ENCODE measurements around the gene CABLES1. TPM values are rescaled to one million over a fixed set of nuclear protein-coding genes. Genes with fewer than 3 reads are reported as not detected.
"Not testable (repeated sequence)": the region's sequence is repeated elsewhere in the genome, so short reads cannot be mapped to it uniquely, and the experiment has no call there.

The CABLES1 gene
- total RNA-seq, 1 experiment from 2014 or later = 45.9 TPM

- DNase-seq (ENCODE audit: low spot score) = not testable (repeated sequence)
These were observed 106.7 kb downstream of the CABLES1 start for GRCh38 chr18:23241833-23242496.

- no peak for DNase-seq (ENCODE audit: low spot score)
These were observed 107.9 kb downstream of the CABLES1 start for GRCh38 chr18:23243178-23243577.

GRCh38 chr18:23243816-23244215 lies 108.5 kb downstream of the CABLES1 start:
- DNase-seq (ENCODE audit: low spot score) = no peak

GRCh38 chr18:23244401-23244800 lies 109.1 kb downstream of the CABLES1 start:
- DNase-seq (ENCODE audit: low spot score) = no peak

- DNase-seq (ENCODE audit: low spot score) = no peak
These were observed 110.2 kb downstream of the CABLES1 start for GRCh38 chr18:23245461-23245860.

- no peak for DNase-seq (ENCODE audit: low spot score)
These were observed 112.0 kb downstream of the CABLES1 start for GRCh38 chr18:23247331-23247730.

- DNase-seq (ENCODE audit: low spot score) = no peak
These were observed 112.6 kb downstream of the CABLES1 start for GRCh38 chr18:23247896-23248295.

- no peak for DNase-seq (ENCODE audit: low spot score)
These were observed 113.5 kb downstream of the CABLES1 start for GRCh38 chr18:23248826-23249225.

- DNase-seq (ENCODE audit: low spot score) = no peak
These were observed 114.1 kb downstream of the CABLES1 start for GRCh38 chr18:23249348-23249747.

GRCh38 chr18:23250893-23251656 lies 115.8 kb downstream of the CABLES1 start:
- DNase-seq (ENCODE audit: low spot score) = no peak

GRCh38 chr18:23253630-23254029 lies 118.3 kb downstream of the CABLES1 start:
- DNase-seq (ENCODE audit: low spot score) = no peak

GRCh38 chr18:23257137-23257536 lies 121.9 kb downstream of the CABLES1 start:
- DNase-seq (ENCODE audit: low spot score) = no peak

GRCh38 chr18:23257686-23258565 lies 122.6 kb downstream of the CABLES1 start:
- DNase-seq (ENCODE audit: low spot score) = no peak

- no peak for DNase-seq (ENCODE audit: low spot score)
These were observed 123.5 kb downstream of the CABLES1 start for GRCh38 chr18:23258566-23259469.

GRCh38 chr18:23259701-23260681 lies 124.7 kb downstream of the CABLES1 start:
- peak; percentile 67 for DNase-seq (ENCODE audit: low spot score)

- no peak for DNase-seq (ENCODE audit: low spot score)
These were observed 125.8 kb downstream of the CABLES1 start for GRCh38 chr18:23260926-23261590.

GRCh38 chr18:23263551-23264235 lies 128.4 kb downstream of the CABLES1 start:
- DNase-seq (ENCODE audit: low spot score) = no peak

GRCh38 chr18:23265682-23266399 lies 130.6 kb downstream of the CABLES1 start:
- DNase-seq (ENCODE audit: low spot score) = no peak
